Body of pancreas (tissue), 4 donors: ENCODE measurements around the gene PPAN.

ENCODE experiments used
- POLR2A ChIP-seq, 3 donors: fragments of 450-650 bp; IDR thresholded peaks; one replicate each; pipeline ENCODE4 v1.6.1; 2016; ENCODE audit warnings: antibody characterized with exemption in 3 of 3, mild to moderate bottlenecking in 2 of 3
- TF ChIP-seq, protein P1 (sequence below), 7 experiments: fragments of 450-650 bp in 4 of 7; fragments of 200-600 bp in 3 of 7; sonication (generic) in 3 of 7; IDR thresholded peaks; one replicate each; pipeline ENCODE4 v1.5.1; 2016 to 2019; ENCODE audit warnings: antibody characterized with exemption in 7 of 7

DNA sequence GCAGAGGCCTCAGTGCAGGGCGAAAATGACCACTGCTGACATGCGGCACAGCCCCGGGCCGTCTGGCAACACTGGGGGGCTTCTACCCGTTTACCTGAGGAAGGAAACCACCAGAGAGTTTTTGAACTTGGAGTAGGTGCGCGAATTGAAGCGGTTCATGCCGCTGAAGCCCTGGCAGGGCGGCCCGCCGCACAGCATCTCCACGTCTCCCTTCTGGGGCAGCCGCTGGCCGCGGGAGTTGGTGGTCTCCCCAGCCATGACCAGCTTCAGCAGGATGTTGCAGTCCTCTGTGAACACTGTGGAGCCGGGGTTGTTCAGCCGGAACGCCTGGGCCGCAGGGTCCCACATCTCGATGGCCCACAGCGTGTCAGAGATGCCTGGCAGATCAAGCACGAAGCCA lies 33.8 kb downstream of the PPAN start:
- TF ChIP-seq, protein P1, sequence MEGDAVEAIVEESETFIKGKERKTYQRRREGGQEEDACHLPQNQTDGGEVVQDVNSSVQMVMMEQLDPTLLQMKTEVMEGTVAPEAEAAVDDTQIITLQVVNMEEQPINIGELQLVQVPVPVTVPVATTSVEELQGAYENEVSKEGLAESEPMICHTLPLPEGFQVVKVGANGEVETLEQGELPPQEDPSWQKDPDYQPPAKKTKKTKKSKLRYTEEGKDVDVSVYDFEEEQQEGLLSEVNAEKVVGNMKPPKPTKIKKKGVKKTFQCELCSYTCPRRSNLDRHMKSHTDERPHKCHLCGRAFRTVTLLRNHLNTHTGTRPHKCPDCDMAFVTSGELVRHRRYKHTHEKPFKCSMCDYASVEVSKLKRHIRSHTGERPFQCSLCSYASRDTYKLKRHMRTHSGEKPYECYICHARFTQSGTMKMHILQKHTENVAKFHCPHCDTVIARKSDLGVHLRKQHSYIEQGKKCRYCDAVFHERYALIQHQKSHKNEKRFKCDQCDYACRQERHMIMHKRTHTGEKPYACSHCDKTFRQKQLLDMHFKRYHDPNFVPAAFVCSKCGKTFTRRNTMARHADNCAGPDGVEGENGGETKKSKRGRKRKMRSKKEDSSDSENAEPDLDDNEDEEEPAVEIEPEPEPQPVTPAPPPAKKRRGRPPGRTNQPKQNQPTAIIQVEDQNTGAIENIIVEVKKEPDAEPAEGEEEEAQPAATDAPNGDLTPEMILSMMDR (IDR thresholded peaks at IDR 0.05): no peak
- no peak for TF ChIP-seq POLR2A (IDR thresholded peaks at IDR 0.05)
